ENCODE results near the gene CDK5RAP2. TPM values are rescaled to one million over a fixed set of nuclear protein-coding genes. Genes with fewer than 3 reads are reported as not detected.

Gene CDK5RAP2
- total and polyA plus RNA-seq, 8 donors: 24.7 to 438 (median 31.3) TPM

DNA sequence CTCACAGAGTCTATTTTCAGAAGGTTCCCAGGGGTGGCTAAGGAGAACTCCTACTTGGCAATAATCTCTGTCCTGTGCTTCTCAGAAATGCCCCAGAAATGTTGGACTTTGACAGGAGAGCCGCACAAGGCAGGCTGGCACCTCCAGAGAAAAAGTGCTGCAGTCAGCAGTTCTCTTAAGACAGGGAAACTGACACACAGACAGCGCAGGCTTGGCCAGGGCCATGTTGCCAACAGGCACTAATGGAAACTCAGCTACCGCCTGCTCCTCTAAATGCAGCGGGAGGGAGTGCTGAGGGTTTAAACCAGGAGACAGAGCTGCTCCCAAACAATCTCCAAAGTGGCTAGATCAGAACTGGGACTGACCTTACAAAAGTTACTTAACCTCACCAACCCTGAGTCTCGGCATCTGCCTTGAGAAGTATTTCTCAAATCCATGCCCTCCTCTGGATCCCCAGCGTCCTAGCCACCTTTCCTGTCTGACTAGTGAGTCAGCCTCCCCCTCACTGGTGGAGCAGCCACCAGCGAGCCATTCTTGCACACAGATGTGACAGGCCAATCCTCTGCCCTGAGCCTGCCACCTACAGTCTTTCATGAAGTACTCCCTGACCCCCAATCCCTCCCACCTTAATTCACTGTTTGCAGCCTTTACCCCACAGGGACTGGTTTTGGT lies 186.4 kb downstream of the CDK5RAP2 start:
- Histone ChIP-seq H3K9me3 (no peaks in the 10 kb centered on the region), H3K4me3 (no peak overlapping the region), H3K27ac (no peak overlapping the region), H3K4me1 (no peaks in the 10 kb centered on the region), H3K36me3 (peaks cover 65 to 100% (median 95%) of the 10 kb centered on the region in 4 donors), H3K27me3 (no peaks in the 10 kb centered on the region)
- WGBS, 5 donors: 81 to 89% (median 83%) methylated on average over 7 of the region's 7 CpGs
- intact Hi-C loops (cut with DNase I; ENCODE audit: low total_unique reads): no loop called here
- TF ChIP-seq EP300 (IDR thresholded peaks at IDR 0.05) (no peak), POLR2AphosphoS5 (IDR thresholded peaks at IDR 0.05) (no peak), CTCF (IDR thresholded peaks at IDR 0.05) (no peak), POLR2A (IDR thresholded peaks at IDR 0.05) (no peak)
- no peak for DNase-seq

GRCh38 chr9:120392711-120393110 lies 187.3 kb downstream of the CDK5RAP2 start:
- 95 to 100% (median 98%) methylated on average over 7 to 8 of the region's 8 CpGs for WGBS, 5 donors
- no peak overlapping the region for H3K4me3 ChIP-seq
- intact Hi-C loops (cut with DNase I; ENCODE audit: low total_unique reads): no loop called here
- no peaks in the 10 kb centered on the region for H3K9me3 ChIP-seq
- TF ChIP-seq CTCF (IDR thresholded peaks at IDR 0.05) (no peak), POLR2A (IDR thresholded peaks at IDR 0.05) (no peak), POLR2AphosphoS5 (IDR thresholded peaks at IDR 0.05) (no peak), EP300 (IDR thresholded peaks at IDR 0.05) (no peak)
- peaks cover 65 to 100% (median 96%) of the 10 kb centered on the region in 4 donors for H3K36me3 ChIP-seq
- no peaks in the 10 kb centered on the region for H3K27me3 ChIP-seq
- no peak overlapping the region for H3K27ac ChIP-seq
- peaks cover 0 to 7% (median 2%) of the 10 kb centered on the region in 4 donors for H3K4me1 ChIP-seq
- no peak for DNase-seq

DNA sequence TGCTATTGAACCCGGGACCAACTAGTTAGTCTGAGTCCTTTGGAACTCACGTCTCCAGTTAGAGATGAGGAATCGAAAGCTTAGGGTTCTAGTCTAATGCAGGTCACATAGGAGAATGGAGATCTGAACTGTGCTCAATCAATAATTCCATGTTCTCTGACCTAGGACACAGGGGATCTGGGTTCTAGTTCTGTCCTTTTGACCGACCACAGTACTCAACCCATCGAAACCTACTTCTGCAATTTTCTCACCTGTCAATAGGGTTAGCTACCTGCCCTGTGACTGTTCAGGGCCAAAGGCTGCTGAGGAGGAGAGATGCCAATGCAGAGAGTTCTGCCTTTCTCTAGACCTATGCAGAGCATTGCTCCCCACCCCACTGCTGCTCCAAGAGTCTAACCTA lies 187.7 kb downstream of the CDK5RAP2 start:
- no peak overlapping the region for H3K27ac ChIP-seq
- 95 to 100% (median 97%) methylated on average over 5 of the region's 5 CpGs for WGBS, 5 donors
- no peak for DNase-seq
- TF ChIP-seq EP300 (IDR thresholded peaks at IDR 0.05): no peak
- TF ChIP-seq CTCF (IDR thresholded peaks at IDR 0.05): no peak
- TF ChIP-seq POLR2AphosphoS5 (IDR thresholded peaks at IDR 0.05): no peak
- peaks cover 0 to 12% (median 6%) of the 10 kb centered on the region in 4 donors for H3K4me1 ChIP-seq
- H3K9me3 ChIP-seq: no peaks in the 10 kb centered on the region
- peaks cover 65 to 96% (median 94%) of the 10 kb centered on the region in 4 donors for H3K36me3 ChIP-seq
- intact Hi-C loops (cut with DNase I; ENCODE audit: low total_unique reads): no loop called here
- no peak overlapping the region for H3K4me3 ChIP-seq
- no peaks in the 10 kb centered on the region for H3K27me3 ChIP-seq

GRCh38 chr9:120391691-120392090 lies 188.3 kb downstream of the CDK5RAP2 start:
- H3K27me3 ChIP-seq: no peaks in the 10 kb centered on the region
- no peak overlapping the region for H3K4me3 ChIP-seq
- TF ChIP-seq POLR2A (IDR thresholded peaks at IDR 0.05) (no peak), CTCF (IDR thresholded peaks at IDR 0.05) (no peak), POLR2AphosphoS5 (IDR thresholded peaks at IDR 0.05) (no peak), EP300 (IDR thresholded peaks at IDR 0.05) (no peak)
- WGBS, 5 donors: 91 to 97% (median 91%) methylated on average over 4 to 5 of the region's 5 CpGs
- no peak for DNase-seq
- peaks cover 60 to 92% (median 89%) of the 10 kb centered on the region in 4 donors for H3K36me3 ChIP-seq
- H3K27ac ChIP-seq: no peak overlapping the region
- intact Hi-C loops (cut with DNase I; ENCODE audit: low total_unique reads): no loop called here
- no peaks in the 10 kb centered on the region for H3K9me3 ChIP-seq
- peaks cover 5 to 17% (median 11%) of the 10 kb centered on the region in 4 donors for H3K4me1 ChIP-seq
